Epidermal melanocyte (primary cell): ENCODE data around the gene FAM217A.

ENCODE experiments used
- DNase-seq: peaks from one replicate; pipeline ENCODE4 v3.0.0; 2011; ENCODE audit warnings: low spot score; ENCODE audit not compliant: insufficient read length

Gene FAM217A

GRCh38 chr6:4085332-4085700 is 6.4 kb upstream of the FAM217A start:
- DNase-seq = no peak

- DNase-seq = no peak
Observed at GRCh38 chr6:4084444-4085331, 5.8 kb upstream of the FAM217A start.

GRCh38 chr6:4074478-4075235 is 4.3 kb downstream of the FAM217A start:
- DNase-seq = no peak

GRCh38 chr6:4071330-4071729 is 7.6 kb downstream of the FAM217A start:
- DNase-seq = no peak

- DNase-seq = no peak
Observed at GRCh38 chr6:4069199-4069598, 9.7 kb downstream of the FAM217A start.

- DNase-seq = no peak
Observed at GRCh38 chr6:4067673-4068072, 11.3 kb downstream of the FAM217A start.

- no peak for DNase-seq
Observed at GRCh38 chr6:4066029-4066755, 12.7 kb downstream of the FAM217A start.

- no peak for DNase-seq
Observed at GRCh38 chr6:4059115-4059777, 19.7 kb downstream of the FAM217A start.

- DNase-seq = no peak
Observed at GRCh38 chr6:4057036-4057435, 21.9 kb downstream of the FAM217A start.

- DNase-seq = peak; percentile 44
Observed at GRCh38 chr6:4055420-4056041, 23.4 kb downstream of the FAM217A start.

GRCh38 chr6:4049246-4049645 is 29.7 kb downstream of the FAM217A start:
- DNase-seq = no peak

GRCh38 chr6:4041480-4041879 is 37.5 kb downstream of the FAM217A start:
- DNase-seq = no peak

GRCh38 chr6:4039348-4039747 is 39.6 kb downstream of the FAM217A start:
- DNase-seq = no peak

- no peak for DNase-seq
Observed at GRCh38 chr6:4036581-4036980, 42.4 kb downstream of the FAM217A start.

- DNase-seq = no peak
Observed at GRCh38 chr6:4032475-4032874, 46.5 kb downstream of the FAM217A start.

GRCh38 chr6:4031442-4031841 is 47.5 kb downstream of the FAM217A start:
- no peak for DNase-seq

GRCh38 chr6:4030669-4031068 is 48.3 kb downstream of the FAM217A start:
- no peak for DNase-seq

GRCh38 chr6:4029687-4030086 is 49.2 kb downstream of the FAM217A start:
- no peak for DNase-seq

- no peak for DNase-seq
Observed at GRCh38 chr6:4028051-4028450, 50.9 kb downstream of the FAM217A start.

- no peak for DNase-seq
Observed at GRCh38 chr6:4025681-4026080, 53.3 kb downstream of the FAM217A start.

- no peak for DNase-seq
Observed at GRCh38 chr6:4023240-4023639, 55.7 kb downstream of the FAM217A start.
